ENCODE results near the gene CXCL16. TPM values are rescaled to one million over a fixed set of nuclear protein-coding genes. Genes with fewer than 3 reads are reported as not detected.

CXCL16 gene
- total and polyA plus RNA-seq, 10 of the 15 experiments (the other 5 are each of a cell fraction or from before 2014, with no cell fraction given), result 0.15 to 2.2 (median 0.65) TPM

DNA sequence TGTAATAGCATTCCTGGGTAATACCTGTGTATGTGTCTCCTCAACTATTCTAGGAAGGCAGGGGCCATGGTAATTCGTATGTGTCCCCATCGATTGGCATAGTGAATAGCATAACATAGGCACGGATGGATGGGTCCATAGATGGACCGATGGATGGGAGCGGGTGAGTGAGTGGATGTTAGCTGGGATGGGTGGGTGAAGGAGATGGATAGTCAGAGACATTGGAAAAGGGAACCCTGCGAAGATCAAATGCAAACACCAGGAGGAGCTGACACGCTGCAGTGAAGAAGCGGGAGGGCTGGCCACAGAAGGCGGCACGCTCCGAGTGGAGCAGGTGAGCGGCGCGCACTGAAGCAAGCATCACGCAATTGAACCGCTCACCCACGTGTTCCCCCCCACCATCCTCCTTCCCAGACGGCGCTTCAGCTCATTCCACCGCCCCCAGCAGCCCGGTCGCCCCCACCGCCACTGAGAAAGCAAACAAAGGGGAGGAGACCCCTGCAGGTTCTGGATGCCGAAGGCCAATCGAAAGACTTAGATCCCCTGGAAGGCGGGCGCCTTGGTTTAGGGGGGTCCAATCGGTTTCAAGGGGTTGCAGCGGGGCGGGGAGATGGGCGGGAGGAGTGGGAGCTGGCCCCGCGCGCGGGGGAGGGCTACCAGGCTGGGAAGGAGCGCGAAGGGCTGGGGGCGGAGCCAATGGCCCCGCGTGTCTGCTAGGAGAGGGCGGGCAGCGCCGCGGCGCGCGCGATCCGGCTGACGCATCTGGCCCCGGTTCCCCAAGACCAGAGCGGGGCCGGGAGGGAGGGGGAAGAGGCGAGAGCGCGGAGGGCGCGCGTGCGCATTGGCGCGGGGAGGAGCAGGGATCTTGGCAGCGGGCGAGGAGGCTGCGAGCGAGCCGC, 29.7 kb downstream of the CXCL16 start, which contains the start of gene ARRB2 (continued):
- TF ChIP-seq, protein P1, sequence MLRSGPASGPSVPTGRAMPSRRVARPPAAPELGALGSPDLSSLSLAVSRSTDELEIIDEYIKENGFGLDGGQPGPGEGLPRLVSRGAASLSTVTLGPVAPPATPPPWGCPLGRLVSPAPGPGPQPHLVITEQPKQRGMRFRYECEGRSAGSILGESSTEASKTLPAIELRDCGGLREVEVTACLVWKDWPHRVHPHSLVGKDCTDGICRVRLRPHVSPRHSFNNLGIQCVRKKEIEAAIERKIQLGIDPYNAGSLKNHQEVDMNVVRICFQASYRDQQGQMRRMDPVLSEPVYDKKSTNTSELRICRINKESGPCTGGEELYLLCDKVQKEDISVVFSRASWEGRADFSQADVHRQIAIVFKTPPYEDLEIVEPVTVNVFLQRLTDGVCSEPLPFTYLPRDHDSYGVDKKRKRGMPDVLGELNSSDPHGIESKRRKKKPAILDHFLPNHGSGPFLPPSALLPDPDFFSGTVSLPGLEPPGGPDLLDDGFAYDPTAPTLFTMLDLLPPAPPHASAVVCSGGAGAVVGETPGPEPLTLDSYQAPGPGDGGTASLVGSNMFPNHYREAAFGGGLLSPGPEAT (IDR thresholded peaks at IDR 0.05; ENCODE audit: low read depth), result peak; percentile 63
- TF ChIP-seq POU2F2 (IDR thresholded peaks at IDR 0.05; ENCODE audit: borderline replicate concordance, low read depth, low read length), result no peak; the same call in 2 of the 3 replicates
- TF ChIP-seq NR2C2 (IDR thresholded peaks at IDR 0.05; ENCODE audit: borderline replicate concordance, control insufficient read depth, insufficient read length, low read depth), result no peak
- TF ChIP-seq BACH1 (IDR thresholded peaks at IDR 0.05; ENCODE audit: borderline replicate concordance), result no peak; the same call in 1 of the 2 replicates
- TF ChIP-seq, protein P2, sequence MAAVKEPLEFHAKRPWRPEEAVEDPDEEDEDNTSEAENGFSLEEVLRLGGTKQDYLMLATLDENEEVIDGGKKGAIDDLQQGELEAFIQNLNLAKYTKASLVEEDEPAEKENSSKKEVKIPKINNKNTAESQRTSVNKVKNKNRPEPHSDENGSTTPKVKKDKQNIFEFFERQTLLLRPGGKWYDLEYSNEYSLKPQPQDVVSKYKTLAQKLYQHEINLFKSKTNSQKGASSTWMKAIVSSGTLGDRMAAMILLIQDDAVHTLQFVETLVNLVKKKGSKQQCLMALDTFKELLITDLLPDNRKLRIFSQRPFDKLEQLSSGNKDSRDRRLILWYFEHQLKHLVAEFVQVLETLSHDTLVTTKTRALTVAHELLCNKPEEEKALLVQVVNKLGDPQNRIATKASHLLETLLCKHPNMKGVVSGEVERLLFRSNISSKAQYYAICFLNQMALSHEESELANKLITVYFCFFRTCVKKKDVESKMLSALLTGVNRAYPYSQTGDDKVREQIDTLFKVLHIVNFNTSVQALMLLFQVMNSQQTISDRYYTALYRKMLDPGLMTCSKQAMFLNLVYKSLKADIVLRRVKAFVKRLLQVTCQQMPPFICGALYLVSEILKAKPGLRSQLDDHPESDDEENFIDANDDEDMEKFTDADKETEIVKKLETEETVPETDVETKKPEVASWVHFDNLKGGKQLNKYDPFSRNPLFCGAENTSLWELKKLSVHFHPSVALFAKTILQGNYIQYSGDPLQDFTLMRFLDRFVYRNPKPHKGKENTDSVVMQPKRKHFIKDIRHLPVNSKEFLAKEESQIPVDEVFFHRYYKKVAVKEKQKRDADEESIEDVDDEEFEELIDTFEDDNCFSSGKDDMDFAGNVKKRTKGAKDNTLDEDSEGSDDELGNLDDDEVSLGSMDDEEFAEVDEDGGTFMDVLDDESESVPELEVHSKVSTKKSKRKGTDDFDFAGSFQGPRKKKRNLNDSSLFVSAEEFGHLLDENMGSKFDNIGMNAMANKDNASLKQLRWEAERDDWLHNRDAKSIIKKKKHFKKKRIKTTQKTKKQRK (IDR thresholded peaks at IDR 0.05; ENCODE audit: low read depth, low read length), result no peak
- TF ChIP-seq, protein P3, sequence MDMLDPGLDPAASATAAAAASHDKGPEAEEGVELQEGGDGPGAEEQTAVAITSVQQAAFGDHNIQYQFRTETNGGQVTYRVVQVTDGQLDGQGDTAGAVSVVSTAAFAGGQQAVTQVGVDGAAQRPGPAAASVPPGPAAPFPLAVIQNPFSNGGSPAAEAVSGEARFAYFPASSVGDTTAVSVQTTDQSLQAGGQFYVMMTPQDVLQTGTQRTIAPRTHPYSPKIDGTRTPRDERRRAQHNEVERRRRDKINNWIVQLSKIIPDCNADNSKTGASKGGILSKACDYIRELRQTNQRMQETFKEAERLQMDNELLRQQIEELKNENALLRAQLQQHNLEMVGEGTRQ (IDR thresholded peaks at IDR 0.05; ENCODE audit: borderline replicate concordance, low read depth, low read length), result no peak
- TF ChIP-seq EED (IDR thresholded peaks at IDR 0.05; ENCODE audit: low read depth), result peak; percentile 73; the same call in 1 of the 2 replicates
- TF ChIP-seq, protein P4, sequence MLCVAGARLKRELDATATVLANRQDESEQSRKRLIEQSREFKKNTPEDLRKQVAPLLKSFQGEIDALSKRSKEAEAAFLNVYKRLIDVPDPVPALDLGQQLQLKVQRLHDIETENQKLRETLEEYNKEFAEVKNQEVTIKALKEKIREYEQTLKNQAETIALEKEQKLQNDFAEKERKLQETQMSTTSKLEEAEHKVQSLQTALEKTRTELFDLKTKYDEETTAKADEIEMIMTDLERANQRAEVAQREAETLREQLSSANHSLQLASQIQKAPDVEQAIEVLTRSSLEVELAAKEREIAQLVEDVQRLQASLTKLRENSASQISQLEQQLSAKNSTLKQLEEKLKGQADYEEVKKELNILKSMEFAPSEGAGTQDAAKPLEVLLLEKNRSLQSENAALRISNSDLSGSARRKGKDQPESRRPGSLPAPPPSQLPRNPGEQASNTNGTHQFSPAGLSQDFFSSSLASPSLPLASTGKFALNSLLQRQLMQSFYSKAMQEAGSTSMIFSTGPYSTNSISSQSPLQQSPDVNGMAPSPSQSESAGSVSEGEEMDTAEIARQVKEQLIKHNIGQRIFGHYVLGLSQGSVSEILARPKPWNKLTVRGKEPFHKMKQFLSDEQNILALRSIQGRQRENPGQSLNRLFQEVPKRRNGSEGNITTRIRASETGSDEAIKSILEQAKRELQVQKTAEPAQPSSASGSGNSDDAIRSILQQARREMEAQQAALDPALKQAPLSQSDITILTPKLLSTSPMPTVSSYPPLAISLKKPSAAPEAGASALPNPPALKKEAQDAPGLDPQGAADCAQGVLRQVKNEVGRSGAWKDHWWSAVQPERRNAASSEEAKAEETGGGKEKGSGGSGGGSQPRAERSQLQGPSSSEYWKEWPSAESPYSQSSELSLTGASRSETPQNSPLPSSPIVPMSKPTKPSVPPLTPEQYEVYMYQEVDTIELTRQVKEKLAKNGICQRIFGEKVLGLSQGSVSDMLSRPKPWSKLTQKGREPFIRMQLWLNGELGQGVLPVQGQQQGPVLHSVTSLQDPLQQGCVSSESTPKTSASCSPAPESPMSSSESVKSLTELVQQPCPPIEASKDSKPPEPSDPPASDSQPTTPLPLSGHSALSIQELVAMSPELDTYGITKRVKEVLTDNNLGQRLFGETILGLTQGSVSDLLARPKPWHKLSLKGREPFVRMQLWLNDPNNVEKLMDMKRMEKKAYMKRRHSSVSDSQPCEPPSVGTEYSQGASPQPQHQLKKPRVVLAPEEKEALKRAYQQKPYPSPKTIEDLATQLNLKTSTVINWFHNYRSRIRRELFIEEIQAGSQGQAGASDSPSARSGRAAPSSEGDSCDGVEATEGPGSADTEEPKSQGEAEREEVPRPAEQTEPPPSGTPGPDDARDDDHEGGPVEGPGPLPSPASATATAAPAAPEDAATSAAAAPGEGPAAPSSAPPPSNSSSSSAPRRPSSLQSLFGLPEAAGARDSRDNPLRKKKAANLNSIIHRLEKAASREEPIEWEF (IDR thresholded peaks at IDR 0.05; ENCODE audit: insufficient replicate concordance, low read depth, low read length), result no peak
- no peak for TF ChIP-seq ZNF217 (IDR thresholded peaks at IDR 0.05)
- TF ChIP-seq, protein P5, sequence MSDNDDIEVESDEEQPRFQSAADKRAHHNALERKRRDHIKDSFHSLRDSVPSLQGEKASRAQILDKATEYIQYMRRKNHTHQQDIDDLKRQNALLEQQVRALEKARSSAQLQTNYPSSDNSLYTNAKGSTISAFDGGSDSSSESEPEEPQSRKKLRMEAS (IDR thresholded peaks at IDR 0.05; ENCODE audit: low read depth, low read length), result no peak; the same call in none of the 2 replicates
- no peak for TF ChIP-seq KDM1A (IDR thresholded peaks at IDR 0.05; ENCODE audit: borderline replicate concordance)
- no peak for TF ChIP-seq SUPT20H (IDR thresholded peaks at IDR 0.05; ENCODE audit: borderline replicate concordance, control insufficient read depth, low read depth, low read length)
- TF ChIP-seq, protein P6, sequence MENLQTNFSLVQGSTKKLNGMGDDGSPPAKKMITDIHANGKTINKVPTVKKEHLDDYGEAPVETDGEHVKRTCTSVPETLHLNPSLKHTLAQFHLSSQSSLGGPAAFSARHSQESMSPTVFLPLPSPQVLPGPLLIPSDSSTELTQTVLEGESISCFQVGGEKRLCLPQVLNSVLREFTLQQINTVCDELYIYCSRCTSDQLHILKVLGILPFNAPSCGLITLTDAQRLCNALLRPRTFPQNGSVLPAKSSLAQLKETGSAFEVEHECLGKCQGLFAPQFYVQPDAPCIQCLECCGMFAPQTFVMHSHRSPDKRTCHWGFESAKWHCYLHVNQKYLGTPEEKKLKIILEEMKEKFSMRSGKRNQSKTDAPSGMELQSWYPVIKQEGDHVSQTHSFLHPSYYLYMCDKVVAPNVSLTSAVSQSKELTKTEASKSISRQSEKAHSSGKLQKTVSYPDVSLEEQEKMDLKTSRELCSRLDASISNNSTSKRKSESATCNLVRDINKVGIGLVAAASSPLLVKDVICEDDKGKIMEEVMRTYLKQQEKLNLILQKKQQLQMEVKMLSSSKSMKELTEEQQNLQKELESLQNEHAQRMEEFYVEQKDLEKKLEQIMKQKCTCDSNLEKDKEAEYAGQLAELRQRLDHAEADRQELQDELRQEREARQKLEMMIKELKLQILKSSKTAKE (IDR thresholded peaks at IDR 0.05; ENCODE audit: low read depth, poor library complexity, severe bottlenecking), result peak; percentile 19

Measured in GM12878 (cell line).